Endometrial microvascular endothelial cells (primary cell): ENCODE measurements around the gene ALX3. TPM values are rescaled to one million over a fixed set of nuclear protein-coding genes. Genes with fewer than 3 reads are reported as not detected.
"Not testable (repeated sequence)": the region's sequence is repeated elsewhere in the genome, so short reads cannot be mapped to it uniquely, and the experiment has no call there.

Source experiments
- in situ Hi-C: cut with HindIII; loops from 2 replicates; pipeline ENCODE4 v1.10.0; 2017; ENCODE audit warnings: low sequenced_read_pairs, low pct_unique_long_range_greater_than_20kb; ENCODE audit errors: inconsistent ontology term
- total RNA-seq: library from RNA; depleted of rRNA; stranded (reverse); fragments of >200 nt; gene quantifications from one replicate; pipeline ENCODE4 v1.2.3, GENCODE V29; 2015; ENCODE audit errors: inconsistent ontology term

The ALX3 gene
- total RNA-seq, 1 donor from 2014 or later = not detected

GRCh38 chr1:110051262-110051648 is 19.2 kb downstream of the ALX3 start:
- in situ Hi-C loops = no loop called here

DNA sequence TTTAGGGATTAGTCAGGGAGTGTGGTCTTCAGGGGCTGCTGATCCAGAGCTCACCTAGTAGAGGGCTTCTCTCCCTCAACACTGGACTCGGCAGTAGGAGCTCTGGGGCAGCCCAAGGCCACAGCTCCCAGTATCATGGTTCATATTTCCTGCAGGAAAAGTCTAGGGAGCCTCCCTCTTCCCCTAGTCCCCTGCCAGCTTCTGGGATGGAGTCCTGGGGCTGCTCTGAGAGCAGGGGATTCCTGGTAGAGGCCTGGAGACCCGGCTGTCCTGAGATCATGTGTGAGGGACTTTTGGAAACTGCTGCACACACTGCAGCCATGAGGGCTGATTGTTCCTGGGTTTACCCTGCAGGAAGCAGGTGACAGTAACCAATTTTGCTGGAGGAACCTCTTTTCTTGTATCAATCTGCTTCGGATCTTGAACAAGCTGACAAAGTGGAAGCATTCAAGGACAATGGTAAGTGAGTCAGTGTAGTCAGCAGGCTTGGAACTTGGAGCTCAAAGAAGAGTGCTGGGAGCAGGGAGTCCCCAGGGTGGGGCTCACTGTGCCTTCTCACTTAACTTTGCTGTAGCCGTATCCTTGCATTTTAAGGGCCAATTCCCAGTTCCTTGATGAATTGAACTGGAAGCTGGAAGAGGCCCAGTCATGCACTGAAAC is 19.7 kb downstream of the ALX3 start:
- in situ Hi-C loops = no loop called here

DNA sequence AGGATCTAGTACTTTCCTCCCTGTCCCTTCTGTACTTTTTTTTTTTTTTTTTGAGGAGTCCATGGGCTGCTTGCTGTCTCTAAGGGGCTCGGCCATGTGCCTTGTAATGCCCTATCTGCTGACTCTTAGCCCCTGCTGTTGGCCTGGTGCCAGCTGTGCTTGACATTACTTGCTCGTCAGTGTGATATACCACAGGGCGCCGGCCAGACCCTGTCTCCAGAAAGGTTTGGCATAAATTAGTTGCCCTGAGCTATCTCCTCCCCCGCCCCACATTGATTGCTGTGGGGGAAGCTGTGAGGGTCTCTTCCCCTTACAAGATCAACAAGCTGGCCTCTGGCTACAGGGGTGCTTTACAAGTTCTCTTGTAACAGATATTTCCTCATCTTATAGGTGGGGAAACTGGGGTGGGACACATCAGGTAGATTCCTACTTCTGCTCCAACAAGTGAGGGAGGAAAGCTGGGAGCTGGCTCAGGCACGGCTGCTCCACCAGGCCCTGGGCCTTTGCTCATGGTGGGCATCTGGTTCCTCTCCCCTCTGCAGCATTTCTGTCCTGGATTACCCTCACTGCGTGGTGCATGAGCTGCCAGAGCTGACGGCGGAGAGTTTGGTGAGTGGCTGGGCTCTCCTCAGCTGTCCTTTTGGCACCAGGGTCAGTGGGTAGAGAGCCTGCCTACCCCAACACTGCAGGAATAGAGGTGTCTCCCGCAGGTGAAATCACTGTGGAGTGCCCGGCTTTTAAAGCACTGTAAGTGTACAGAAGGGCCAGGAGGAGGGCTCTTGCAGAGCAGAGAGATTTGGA is 20.5 kb downstream of the ALX3 start:
- in situ Hi-C loops = no loop called here

GRCh38 chr1:110048923-110049601 is 21.4 kb downstream of the ALX3 start:
- in situ Hi-C loops = no loop called here

- in situ Hi-C loops = no loop called here
Observed at GRCh38 chr1:110048240-110048639, 22.2 kb downstream of the ALX3 start.

GRCh38 chr1:110047463-110047862 is 23.0 kb downstream of the ALX3 start:
- in situ Hi-C loops = no loop called here

DNA sequence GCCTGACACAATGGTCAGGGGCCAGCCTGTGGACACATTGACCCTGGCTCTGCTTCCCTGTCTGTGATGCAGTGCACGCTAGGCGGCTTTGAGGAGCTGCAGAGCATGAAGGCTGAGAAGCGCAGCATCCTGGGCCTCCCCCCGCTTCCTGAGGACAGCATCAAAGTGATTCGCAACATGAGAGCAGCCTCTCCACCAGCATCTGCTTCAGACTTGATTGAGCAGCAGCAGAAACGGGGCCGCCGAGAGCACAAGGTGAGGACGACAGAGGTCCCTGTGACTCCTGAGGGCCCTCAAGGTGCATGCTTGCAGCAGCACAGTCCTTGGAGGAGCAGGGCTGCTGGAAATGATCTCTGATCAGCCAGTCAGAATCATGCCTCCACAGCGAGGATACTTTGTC is 27.5 kb downstream of the ALX3 start:
- in situ Hi-C loops = no loop called here

DNA sequence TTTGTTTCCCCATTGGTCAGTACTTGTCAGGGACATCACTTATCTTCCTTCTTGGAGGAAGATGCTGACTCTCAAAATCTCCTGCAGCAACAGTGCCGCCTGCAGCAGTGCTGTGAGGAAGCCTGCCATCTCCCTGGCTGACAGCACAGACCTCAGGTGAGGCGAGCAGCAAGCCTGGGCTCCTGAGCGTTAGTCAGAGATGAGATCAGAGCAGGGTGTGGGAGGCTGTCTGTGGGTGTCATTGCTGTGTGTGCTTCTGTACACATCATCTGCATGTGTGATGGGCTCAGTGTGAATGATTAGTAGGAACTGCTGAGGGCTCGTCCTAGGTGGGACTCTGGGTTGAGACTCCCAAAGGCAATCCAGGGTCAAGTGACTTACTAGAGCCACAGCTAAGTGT is 29.9 kb downstream of the ALX3 start:
- in situ Hi-C loops = no loop called here

DNA sequence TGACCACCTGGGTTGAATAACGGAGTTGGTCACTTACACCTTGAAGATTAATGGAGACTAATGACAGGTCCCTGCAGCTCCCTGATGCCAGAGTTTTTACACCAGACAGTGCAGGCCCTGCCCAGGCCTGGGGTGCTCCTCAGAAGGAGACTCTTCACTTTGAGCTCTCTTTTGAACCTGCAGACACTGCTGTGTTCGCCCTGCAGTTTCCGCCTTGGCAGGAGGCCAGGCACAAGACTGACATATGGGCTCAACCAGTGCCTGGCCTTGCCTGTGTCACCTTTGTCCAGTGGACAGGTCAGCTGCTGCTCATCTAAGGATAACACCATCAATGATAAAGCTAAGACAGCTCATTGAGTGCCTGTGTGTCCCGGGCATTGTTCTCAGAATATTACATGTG is 30.8 kb downstream of the ALX3 start:
- in situ Hi-C loops = no loop called here

DNA sequence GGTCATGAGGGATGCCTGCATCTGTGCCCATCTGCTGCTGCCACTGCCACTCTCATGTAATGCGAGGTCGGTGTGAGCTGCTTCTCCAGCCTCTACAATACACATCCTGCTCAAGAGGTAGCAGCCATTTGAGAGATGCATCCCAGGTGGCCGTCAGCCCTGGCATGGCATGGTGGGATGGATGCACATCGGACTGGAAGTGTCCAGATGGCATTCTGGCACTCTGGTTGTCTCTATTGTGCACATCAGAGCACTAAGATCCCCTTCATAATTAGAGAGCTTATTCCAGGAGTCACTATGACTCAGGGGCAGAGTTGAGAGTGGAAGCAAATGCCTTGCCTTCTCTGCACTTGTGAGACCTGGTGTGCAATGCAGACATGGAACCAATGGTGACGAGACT is 32.2 kb downstream of the ALX3 start:
- in situ Hi-C loops = no loop called here

GRCh38 chr1:110035236-110035752 is 35.2 kb downstream of the ALX3 start:
- in situ Hi-C loops = no loop called here

- in situ Hi-C loops = no loop called here
Observed at GRCh38 chr1:110034451-110035235, 35.8 kb downstream of the ALX3 start, which contains the start of gene STRIP1. Gene STRIP1, plus strand, starts transcription at chr1:110034624. Its CDS starts 14 bp downstream, at chr1:110034638.

- in situ Hi-C loops = no loop called here
Observed at GRCh38 chr1:110034040-110034450, 36.4 kb downstream of the ALX3 start.

- in situ Hi-C loops = no loop called here
Observed at GRCh38 chr1:110033421-110033820, 37.1 kb downstream of the ALX3 start.

DNA sequence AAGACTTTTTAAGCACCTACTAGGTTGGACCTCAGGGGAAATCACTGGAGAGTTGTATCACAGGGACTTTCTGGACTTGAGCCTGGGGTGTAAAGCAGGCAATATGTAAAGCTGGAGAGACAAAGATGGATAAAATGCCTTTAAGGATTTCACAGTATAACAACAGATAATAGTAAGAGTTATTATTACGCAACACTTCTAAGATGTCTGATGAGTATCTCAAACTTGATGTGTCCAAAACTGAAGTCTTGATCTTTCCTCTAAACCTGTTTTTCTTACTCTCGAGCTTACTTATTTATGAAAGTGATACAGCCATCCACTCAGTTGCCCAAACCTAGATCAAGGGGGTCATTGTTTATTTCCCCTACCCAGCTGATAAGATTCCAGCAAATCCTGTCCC is 38.1 kb downstream of the ALX3 start:
- in situ Hi-C loops = no loop called here

DNA sequence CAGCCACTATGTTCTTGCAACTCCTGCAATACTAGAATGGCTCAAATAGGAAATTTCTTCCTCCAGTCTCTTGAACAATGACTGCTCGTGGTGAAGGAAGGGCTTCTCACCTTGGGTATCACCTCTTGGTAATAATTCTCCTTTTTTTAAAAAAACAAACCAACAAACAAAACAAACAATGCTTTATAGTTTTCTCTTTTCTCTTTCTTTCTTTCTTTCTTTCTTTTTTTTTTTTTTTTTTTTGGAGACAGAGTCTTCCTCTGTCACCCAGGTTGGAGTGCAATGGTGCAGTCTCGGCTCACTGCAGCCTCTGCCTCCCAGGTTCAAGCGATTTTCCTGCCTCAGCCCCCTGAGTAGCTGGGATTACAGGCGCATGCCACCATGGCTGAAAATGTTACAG is 39.8 kb downstream of the ALX3 start:
- in situ Hi-C loops = not testable (repeated sequence)

DNA sequence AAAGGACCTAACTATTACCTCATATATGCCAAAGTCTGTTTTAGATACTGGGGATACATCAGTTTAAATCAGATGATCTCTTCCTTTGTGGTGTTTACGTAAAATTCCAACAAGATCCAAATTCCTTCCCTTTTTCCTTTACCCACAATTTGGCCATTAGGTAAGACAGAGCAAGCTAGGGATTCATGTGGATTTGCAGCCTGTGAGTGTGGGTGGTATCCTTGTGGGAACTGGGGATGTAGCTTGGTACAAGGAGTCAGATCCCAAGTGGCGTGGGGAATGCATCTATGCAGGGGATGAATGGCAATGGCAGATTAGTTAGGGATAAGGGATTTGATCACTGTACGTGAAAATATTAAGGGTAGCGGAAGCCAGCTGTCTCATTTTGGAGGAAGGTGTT is 45.9 kb downstream of the ALX3 start:
- in situ Hi-C loops = no loop called here

GRCh38 chr1:110021285-110021684 is 49.2 kb downstream of the ALX3 start:
- in situ Hi-C loops = no loop called here

DNA sequence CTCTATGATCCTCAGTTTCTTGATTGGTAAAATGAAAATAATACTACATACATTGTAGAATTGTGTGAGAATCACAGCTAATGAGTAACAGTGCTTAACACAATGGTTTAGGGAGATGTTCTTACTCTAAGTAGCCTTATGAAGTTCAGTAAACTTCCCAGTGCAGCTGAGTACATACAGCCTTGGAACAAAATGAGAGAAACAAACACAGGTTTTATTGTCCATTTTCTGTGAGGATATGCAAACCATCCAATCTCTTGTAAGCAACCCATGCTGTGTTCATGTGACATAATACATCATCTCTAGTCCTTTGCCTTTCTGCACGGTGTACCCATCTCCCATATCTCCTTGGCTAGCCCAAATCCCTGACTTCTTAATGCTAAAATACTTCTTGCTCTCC is 50.7 kb downstream of the ALX3 start:
- in situ Hi-C loops = no loop called here
